Measurements from ENCODE around the gene CMSS1.

DNA sequence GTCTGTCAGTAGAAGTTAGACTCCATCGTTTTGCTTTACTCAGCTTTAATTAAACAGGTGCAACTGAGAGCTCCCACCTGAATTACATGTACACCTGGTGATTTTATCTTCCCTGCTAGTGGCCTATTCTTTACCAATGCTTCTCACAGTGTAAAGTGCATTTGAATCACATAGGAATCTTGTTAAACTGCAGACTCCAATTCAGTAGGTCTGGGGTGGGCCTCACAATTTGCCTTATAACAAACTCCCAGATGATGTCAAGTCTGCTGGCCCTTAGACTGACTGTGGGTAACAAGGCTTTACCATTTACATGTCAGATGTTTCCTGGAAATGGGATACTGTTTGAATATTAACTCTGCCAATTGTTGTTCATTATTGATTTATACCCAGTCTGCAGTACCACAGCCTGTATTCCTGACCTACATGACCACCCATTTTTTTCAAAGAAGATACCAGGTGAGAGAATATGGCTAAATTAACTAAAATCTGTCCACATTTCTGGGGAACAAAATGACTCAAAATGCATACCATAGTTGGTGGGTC lies 37.2 kb downstream of the CMSS1 start:
- TF ChIP-seq POLR2A (IDR thresholded peaks at IDR 0.05) (no peak), POLR2AphosphoS5 (IDR thresholded peaks at IDR 0.05) (no peak)
- TF ChIP-seq, protein P1, sequence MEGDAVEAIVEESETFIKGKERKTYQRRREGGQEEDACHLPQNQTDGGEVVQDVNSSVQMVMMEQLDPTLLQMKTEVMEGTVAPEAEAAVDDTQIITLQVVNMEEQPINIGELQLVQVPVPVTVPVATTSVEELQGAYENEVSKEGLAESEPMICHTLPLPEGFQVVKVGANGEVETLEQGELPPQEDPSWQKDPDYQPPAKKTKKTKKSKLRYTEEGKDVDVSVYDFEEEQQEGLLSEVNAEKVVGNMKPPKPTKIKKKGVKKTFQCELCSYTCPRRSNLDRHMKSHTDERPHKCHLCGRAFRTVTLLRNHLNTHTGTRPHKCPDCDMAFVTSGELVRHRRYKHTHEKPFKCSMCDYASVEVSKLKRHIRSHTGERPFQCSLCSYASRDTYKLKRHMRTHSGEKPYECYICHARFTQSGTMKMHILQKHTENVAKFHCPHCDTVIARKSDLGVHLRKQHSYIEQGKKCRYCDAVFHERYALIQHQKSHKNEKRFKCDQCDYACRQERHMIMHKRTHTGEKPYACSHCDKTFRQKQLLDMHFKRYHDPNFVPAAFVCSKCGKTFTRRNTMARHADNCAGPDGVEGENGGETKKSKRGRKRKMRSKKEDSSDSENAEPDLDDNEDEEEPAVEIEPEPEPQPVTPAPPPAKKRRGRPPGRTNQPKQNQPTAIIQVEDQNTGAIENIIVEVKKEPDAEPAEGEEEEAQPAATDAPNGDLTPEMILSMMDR (IDR thresholded peaks at IDR 0.05), result no peak
